ENCODE results near the gene SEMA5A.

GRCh38 chr5:9320652-9321051 lies 225.2 kb downstream of the SEMA5A start:
- TF ChIP-seq CTCF (IDR thresholded peaks at IDR 0.05) (no peak), EZH2 (IDR thresholded peaks at IDR 0.05; ENCODE audit: borderline replicate concordance, insufficient read depth, low read depth, low read length, poor library complexity, severe bottlenecking) (no peak)

Data from B cell (primary cell).